Ramos (cell line): ENCODE measurements around the gene PLPP2.

Experiments
- in situ Hi-C: fragments of 300-500 bp; cut with MboI; formaldehyde crosslinking; loops from one replicate; pipeline ENCODE4 v1.14.3; 2022; ENCODE audit warnings: low sequenced_read_pairs; ENCODE audit not compliant: unreplicated experiment

PLPP2 gene

DNA sequence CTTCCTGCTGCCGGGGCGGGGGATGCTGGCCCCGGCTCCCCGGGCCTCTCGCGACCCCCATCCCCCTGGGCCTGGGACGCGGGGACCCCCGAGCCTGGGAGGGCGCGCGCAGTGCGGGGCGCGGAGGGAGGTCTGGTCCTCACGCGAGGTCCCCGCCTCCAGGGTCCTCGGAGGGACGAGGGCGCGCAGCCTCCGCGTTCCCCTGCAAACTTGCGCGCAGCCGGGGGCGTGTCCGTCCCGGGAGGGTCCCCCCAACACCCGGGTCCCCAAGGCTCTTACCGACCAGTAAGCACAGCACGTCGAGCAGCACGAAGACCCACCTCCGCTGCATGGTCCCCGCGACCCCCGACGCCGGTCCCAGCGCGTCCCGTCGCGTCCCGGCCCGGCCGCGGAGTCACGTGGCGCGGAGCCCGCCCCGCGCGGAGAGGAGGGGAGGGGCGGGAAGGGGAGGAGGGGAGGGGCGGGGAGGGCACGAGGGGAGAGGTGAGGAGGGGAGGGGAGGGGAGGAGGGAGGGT lies at the start of gene PLPP2:
Gene PLPP2 (minus strand): TSS at position 398 of the 516 bp plus-strand sequence. CDS start 67 bp downstream, at position 331.
- in situ Hi-C loops, result no loop called here

DNA sequence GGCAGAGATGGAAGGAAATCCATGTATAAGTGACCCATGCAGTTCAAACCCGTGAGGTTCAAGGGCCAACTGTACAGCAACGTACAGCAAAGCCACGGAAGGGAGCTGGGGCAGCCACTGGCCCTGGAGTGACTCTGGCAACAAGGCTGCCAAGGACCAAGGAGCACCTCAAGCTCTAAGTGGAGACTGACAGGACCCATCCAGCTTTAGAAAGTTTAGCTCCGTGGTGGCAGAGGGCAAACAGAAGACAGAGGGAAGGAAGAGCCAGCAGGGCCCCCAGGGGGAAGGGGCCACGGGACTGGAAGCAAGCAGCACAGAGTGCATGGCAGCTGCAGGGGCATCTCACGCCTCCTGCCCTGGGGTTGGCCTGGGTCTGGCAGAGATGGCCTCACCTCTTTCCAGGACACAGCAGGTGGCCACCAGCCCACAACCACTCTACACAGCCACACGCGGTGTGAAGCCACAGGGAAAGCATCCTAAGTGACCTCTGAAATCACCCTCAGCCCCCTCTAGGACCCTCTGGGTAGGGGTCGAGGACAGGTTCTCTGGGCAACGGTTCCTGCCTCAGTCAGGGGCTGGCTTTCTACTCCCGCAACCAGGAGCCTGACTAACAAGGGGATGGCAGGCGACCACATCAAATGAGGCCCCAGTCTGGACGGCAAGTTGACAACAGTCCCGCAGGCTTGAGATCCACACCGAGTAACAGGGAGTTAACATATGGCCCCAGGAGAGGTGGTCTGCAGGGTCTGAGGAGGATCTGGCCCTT lies 49.6 kb upstream of the PLPP2 start:
- in situ Hi-C loops, result no loop called here

DNA sequence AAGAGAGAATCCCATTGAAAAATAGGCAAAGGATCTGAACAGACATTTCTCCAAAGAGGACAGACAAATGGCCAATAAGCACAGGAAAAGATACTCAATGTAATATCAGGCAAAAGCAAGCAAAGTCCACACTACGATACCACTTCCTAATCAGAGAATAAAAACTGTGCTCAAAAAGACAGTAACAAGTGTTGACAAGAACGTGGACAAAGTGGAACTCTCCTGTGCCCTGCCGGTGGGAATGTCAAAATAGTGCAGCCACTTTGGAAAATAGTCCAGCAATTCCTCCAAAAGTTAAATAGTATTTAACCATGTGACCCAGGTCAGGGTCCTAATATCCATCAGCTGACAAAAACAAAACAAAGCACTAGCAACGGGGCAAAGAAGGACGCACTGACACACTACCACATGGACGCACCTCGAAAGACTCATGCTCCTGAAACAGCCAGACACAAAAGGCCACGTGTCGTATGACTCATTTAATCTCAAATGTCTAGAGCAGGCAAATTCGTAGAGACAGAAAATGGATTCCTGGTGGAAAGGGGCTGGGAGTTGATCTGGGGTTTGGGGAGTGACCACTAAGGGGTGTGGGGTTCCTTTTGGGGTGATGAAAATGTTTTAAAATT lies 48.2 kb upstream of the PLPP2 start:
- in situ Hi-C loops, result no loop called here

DNA sequence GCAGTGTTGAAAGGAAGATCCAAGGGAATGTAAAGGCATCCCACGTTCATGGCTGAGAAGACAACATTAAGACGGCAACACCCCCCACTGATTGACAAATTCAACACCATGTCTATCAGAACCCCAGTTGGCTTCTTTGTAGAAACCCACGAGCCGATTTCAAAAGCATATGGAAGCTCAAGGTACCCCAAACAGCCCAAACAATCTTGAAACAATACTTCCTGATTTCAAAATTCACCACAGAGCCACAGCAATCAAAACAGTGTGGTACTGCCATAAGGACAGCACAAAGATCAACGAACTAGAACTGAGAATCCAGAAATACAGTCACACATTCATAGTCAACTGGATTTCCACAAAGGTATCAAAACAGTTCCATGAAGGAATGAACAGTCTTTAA lies 47.2 kb upstream of the PLPP2 start:
- in situ Hi-C loops, result no loop called here

DNA sequence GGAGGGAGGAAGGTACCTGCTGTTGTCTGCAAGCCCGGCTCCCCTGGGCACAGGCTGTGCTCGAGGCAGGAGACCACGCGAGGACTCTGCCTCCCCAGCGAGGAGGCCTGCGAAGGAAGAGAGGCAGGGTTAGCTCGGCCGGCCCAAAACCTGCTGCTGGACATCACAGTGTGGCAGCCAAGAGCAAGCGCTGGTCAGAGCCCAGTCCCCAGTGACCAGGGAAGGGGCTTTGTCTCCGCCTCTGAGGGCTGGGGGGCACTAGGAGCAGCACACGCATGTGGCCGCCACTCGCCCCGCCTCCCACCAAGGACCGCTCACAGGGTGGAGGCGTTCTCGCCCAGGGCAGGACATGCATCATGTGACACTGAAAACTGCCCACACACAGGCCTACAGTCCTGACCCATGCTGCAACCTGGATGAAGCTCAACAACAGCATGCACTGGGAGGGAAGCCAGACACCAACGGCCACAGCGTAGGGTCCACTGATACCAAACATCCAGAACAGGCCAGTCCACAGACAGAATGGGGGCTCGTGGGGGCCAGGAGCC lies 44.9 kb upstream of the PLPP2 start:
- in situ Hi-C loops, result no loop called here

DNA sequence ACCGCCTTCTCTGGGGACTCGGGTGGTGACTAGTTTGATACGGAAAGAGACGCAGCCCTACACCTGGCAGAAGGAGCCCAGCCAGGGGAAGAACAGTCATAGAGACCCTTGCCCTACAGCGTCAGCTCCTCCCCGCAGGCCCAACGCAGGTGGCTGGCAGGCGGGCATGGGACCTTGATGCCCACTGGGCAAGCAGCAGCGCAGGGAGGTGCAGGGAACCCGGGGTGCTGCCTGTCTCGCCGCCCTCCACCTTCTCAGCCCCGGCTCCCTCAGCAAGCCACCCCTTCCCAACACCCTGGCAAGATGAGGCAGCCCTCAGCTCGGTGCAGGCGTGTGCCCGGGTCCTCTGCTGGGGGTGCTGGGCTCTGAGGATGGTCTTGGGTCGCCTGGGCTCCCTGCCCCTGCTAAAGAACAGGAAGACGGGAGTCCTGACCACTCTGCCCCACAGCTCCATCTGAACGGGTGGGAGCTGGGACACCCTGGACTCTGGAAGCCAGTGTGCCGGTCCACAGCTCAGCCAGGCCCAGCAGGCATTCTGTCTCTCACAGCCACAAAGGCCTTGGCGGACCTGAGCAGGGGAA lies 44.4 kb upstream of the PLPP2 start:
- in situ Hi-C loops, result no loop called here

DNA sequence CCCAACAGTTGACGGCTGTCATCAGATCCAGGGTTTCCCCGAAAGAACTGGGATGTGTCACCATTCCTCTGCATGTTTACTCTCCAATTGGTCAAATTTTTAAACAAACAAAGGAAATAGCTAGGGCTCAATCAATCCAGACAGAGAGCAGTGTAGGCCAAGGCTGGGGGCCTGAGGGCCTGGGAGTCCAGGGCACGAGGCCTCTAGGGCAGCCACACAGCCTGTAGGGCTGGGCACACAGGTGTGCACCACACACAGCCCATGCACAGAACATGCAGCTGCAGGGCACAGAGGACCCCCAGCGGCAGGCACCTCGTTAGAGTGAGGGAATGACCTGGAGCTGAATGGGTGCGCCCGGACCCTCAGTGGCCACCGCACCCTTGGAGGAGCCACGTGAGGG lies 43.9 kb upstream of the PLPP2 start:
- in situ Hi-C loops, result no loop called here

DNA sequence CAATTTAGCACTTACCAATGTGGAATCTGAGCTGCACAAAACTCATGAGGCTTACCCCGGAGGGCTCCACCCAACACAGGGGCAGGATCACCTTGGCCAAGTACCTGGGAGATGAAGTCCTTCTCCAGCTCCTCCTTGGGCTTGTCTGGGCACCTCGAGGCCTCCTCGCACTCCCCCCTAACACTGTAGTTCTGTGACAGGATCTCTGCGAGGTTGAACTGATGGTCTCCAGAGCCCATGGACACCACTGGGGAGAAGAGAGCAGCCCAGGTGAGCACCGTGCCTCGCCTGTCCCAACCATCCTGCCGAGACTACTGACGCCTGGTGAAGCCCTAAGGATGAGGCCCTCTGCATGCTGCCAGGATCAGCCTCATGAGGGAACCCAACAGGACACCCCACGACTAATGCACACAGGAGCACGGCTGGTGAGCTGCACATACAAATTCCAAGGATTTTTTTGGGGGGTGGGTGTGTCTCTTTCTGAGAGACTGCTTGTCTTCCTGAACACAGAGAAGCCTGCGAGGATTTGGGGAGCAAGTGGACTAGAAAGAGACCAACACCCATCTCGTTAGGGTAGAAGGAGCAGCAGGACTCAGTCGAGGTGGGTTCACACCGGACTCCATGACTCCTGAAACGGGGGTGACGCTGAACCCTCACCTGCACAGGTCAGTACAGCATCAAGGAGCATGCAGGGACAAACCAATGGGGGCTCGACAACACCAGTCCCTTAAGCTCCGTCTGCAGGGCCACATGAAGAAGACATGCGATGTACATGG lies 43.3 kb upstream of the PLPP2 start:
- in situ Hi-C loops, result no loop called here

DNA sequence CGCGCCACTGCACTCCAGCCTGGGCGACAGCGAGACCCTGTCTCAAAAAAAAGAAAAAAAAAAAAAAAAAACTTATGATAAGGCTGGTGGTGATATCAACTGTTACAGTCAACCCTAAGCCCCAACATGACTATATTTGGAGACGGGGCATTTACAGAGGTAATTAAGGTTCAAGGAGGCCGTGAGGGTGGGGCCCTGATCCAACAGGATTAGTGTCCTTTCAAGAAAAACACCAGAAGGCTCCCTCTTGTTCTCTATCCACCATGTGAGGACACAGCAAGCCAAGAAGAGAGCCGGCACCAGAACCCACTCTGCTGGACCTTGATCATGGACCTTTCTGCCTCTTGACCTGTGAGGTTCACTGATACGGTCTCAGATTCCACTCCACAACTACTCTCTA lies 39.3 kb upstream of the PLPP2 start:
- in situ Hi-C loops, result no loop called here

DNA sequence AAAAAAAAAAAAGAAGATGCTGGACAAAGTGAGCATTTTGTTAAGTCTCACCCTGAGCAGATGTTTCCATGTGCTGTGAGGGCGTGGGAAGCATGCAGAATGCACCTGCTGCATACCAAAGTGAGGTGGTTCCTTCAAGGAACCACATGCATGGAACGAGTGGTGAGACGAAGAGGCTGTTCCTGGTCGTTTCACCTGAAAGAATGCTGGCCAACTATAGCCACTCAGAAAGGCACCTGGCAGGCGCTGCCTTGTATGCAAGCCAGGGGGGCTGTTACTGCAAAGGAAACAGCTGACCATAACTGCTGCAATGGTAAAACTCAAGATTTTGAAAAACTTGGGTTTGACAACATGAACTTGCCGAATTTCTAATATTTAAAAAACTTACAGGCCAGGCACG lies 38.7 kb upstream of the PLPP2 start:
- in situ Hi-C loops, result no loop called here

DNA sequence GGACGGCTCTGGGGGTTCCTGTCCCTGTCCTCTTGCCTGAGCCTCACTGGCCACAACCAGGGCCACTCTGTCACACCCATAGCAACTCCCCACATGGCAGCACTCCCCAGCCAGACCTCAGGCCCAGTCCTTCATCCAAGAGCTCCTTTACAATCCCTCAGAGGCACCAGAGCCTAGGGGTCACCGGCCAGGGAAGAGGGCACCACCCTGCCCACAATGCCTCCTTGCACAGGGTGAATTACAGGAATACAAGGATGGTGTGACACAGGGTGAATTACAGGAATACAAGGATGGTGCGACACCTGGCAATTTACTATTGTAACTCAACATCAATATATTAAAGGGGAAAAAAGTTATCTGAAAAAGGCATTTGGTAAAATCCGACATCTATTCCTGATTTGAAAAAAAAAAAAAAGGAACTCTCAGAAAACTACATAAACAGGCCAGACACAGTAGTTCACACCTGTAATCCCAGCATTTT lies 36.9 kb upstream of the PLPP2 start:
- in situ Hi-C loops, result no loop called here

DNA sequence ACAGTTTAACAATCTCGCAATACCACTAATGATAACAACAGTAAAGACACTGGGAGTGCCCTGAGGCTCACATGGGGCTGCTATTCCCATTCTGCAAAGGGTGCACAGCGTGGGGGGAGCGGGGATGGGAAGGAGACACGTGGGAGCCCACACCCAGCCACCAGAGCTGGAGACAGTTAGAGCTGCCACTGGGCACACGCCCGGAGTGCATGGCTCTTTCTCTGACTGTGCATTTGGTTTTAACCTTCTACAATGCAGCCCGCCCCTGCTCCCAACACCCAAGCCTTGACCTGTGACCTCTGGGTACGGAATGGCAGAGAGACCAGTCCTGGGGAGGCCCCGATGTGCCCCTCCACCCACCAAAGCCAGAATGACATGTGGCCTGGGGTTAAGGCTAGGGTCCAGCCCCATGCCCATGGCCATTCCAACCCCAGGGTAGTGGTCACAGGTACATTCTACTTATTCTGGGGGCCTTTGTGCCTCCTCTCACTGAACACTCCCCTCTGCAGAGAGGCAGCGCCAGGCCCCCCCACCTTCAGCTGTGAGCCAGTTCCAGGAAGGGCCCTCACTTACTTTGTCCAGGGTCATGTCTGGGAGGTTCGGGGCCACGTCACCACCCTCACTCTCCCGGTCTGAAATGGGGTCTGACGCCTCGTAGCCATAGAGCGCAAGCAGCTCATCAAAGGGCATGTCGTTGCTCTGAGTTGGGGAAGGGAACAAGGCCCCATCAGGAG lies 36.3 kb upstream of the PLPP2 start:
- in situ Hi-C loops, result no loop called here

DNA sequence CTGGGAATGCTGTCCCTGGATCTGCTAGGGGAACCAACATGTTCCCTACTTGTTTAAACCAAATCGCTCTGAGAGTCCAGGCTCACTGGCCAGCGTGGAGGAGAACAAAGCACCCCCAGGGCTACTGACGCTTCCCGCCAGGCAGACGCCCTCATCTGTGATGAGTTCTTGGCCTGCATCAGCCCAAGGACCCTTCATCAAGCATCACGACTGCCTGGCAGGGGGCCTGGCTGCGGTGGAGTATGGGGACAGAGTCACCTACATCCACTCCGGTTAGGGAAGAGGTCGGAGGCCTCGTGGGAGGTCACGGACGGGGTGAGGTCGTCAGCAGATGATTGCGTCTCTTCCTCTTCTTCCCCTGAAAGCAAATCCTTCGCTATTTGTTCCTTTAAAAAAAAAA lies 35.7 kb upstream of the PLPP2 start:
- in situ Hi-C loops, result no loop called here

DNA sequence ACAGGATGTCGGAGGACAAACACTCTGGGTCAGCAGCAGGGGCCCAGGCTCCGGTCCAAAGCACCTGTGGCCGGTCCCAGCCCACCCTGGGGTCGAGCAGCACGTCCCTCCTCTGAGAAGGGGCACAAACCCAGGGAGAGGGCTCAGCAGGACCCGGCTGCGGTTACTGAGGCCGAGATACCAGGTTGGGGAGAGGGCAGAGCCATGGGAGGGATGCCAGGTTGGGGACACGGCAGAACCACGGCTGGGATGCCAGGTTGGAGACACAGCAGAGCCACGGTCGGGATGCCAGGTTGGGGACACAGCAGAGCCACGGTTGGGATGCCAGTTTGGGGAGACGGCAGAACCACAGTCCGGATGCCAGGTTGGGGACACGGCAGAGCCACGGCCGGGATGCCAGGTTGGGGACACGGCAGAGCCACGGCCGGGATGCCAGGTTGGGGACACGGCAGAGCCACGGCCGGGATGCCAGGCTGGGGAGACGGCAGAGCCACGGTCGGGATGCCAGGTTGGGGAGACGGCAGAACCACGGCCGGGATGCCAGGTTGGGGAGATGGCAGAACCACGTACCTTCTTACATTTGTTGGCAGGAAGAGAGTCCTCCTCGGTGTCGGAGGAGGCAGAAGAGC lies 34.8 kb upstream of the PLPP2 start:
- in situ Hi-C loops, result no loop called here

DNA sequence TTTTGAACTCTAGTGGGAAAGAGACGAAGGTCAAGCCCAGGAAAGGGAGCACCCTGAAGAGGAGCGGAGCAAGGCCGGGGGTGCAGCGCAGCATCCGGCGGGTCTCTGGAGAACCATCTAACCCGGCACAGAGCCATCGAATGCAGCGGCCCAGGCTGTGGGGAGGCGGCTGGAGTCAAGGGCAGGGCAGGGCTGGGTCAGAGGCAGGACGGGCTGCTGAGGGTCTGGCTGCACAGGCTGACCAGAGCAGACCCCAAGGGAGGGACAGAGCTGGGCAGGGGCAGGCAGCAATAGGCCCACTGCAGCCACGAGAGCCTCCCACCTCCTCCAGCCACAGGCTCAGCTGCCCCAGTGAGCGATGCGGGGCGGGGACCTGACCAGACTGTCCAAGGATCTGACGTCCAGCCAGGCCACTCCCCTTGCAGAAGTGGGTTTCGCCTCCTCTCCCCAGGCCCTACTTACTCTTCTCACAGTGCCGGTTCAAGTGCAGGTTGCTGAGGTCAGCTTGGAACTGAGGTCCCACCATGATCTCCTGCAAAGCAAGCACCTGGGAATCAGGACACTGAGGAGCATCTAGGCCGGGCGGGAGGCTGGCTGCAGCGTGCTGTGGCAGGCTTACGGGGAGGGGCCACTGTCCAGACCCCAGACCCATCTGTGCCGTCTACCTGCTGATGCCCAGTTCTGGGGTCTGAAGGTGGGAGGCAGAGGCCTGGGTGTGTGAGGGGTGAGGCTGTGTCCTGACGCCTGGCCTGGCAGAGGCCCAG lies 34.2 kb upstream of the PLPP2 start:
- in situ Hi-C loops, result no loop called here

DNA sequence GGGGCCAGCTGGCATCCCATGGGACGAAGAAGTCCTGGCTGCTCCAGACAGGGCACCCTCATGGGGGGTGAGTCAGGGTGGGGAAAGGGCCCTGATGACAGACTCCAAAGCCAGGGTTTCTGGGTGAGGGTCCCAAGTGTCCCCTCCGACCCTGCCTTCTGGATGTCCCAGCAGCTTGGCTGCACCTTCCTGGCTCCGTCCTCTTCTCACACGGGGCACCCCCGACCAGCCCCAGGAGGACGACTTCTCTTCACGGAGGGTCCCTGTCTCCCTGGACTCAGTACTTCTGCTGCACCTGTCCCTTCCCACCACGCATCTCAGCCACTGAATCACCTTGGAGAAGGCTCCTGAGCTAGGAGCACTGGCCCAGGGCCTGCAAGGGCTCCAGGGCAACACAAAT lies 33.5 kb upstream of the PLPP2 start:
- in situ Hi-C loops, result no loop called here

DNA sequence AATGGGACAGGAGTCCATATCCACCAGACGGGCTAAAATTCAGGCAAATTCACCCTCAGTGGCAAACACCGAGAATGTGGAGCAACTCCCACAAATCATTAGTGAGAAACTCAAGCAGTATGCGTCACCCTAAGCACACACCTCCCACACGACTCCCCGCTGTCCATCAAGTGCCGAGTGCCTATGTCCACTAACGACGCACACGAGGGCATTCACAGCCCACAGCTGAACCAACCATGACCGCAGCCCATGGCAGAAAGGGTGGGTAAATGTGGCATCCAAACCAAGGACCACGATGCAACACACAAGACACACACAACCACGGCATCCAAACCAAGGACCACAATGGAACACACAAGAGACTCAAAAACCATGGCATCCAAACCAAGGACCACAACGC lies 31.4 kb upstream of the PLPP2 start:
- in situ Hi-C loops, result no loop called here

DNA sequence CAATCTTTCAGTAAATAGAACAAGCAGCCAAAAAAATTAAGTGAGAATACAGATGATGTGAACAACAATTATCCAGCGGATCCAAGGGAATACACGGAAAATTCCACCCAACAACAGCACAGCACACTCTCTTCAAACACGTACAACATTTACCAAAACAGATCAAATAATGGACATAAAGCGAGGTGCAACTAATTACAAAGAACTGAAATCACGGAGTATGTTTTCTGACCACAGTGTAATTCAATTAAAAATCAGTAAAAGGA lies 27.2 kb upstream of the PLPP2 start:
- in situ Hi-C loops, result no loop called here
